ENCODE measurements around the gene RAB6B. TPM values are rescaled to one million over a fixed set of nuclear protein-coding genes. Genes with fewer than 3 reads are reported as not detected.

The RAB6B gene
- total and polyA plus RNA-seq, 2 experiments from 2014 or later: 1.2 to 3.9 TPM

- TF ChIP-seq POLR2AphosphoS5 (IDR thresholded peaks at IDR 0.05; ENCODE audit: low read depth): no peak
- no peak for TF ChIP-seq ZNF114 (CRISPR knock-in tag; IDR thresholded peaks at IDR 0.05)
- TF ChIP-seq ETS1 (IDR thresholded peaks at IDR 0.05): no peak
- no peak for TF ChIP-seq CREB1 (CRISPR knock-in tag; IDR thresholded peaks at IDR 0.05; ENCODE audit: low read depth)
- TF ChIP-seq, protein P1, sequence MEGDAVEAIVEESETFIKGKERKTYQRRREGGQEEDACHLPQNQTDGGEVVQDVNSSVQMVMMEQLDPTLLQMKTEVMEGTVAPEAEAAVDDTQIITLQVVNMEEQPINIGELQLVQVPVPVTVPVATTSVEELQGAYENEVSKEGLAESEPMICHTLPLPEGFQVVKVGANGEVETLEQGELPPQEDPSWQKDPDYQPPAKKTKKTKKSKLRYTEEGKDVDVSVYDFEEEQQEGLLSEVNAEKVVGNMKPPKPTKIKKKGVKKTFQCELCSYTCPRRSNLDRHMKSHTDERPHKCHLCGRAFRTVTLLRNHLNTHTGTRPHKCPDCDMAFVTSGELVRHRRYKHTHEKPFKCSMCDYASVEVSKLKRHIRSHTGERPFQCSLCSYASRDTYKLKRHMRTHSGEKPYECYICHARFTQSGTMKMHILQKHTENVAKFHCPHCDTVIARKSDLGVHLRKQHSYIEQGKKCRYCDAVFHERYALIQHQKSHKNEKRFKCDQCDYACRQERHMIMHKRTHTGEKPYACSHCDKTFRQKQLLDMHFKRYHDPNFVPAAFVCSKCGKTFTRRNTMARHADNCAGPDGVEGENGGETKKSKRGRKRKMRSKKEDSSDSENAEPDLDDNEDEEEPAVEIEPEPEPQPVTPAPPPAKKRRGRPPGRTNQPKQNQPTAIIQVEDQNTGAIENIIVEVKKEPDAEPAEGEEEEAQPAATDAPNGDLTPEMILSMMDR (conservative IDR thresholded peaks at IDR 0.05; ENCODE audit: low read depth in 2 of 2): no peak
- TF ChIP-seq STAT1 (IDR thresholded peaks at IDR 0.05; ENCODE audit: unreplicated experiment): no peak
- no peak for TF ChIP-seq EZH2 (IDR thresholded peaks at IDR 0.05; ENCODE audit: low read depth, unreplicated experiment)
Measured at GRCh38 chr3:133840767-133841166, 54.9 kb downstream of the RAB6B start (continued).

DNA sequence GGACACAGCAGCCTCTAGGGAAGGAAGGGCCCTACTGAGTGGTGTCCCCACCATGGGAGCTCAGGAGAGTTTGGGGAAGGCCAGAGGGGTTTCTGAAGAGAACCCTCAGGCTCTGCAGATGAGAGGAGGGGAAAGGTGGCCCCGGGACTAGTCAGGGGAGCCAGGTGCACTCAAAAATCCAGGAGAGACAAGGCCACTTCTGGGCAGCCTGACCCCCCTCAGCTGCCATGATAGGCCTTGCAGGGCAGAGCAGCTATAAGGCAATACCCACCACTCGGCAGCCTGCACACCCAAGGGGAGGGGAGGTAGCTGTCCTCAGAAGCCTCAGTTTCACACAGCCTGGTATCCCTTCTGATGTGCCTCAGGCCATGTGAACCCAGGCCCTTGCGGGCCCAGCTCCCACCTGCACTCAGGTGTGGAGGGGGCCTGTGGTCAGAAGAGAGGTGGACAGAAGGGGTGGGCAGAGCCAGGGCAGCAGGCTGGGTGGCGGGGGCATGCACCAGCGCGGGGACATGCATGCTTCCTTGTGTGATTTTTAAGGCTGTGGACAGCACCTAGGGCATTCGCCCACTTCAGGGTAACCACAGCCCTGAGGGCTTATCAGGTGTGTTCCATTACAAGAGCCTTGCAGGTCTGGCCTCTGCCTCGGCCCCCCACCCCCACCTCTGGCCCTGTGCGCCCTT is 55.5 kb downstream of the RAB6B start:
- no peak overlapping the region for H3K4me2 ChIP-seq
- H3K27ac Mint-ChIP-seq: no peak overlapping the region
- H3K4me3 Mint-ChIP-seq: no peak overlapping the region
- no peak overlapping the region for H3K4me3 ChIP-seq
- H3K36me3 Mint-ChIP-seq (ENCODE audit: low read depth): no peaks in the 10 kb centered on the region; the same call in 2 of the 3 replicates
- H2AFZ ChIP-seq: no peak overlapping the region
- ATAC-seq (no peak), DNase-seq (ENCODE audit: low spot score) (no peak)
- no peaks in the 10 kb centered on the region for H3K27me3 ChIP-seq (ENCODE audit: insufficient read depth)
- H4K20me1 ChIP-seq (replicated peaks; ENCODE audit: insufficient read depth): no peaks in the 10 kb centered on the region
- H3K36me3 ChIP-seq (ENCODE audit: insufficient read depth): no peaks in the 10 kb centered on the region
- H3K4me1 Mint-ChIP-seq: no peaks in the 10 kb centered on the region
- H3K27me3 Mint-ChIP-seq (ENCODE audit: insufficient read depth, low read depth, poor library complexity): peaks cover 12% of the 10 kb centered on the region
- H3K9me3 Mint-ChIP-seq: no peaks in the 10 kb centered on the region
- H3F3A ChIP-seq (replicated peaks; ENCODE audit: low read depth): no peaks in the 10 kb centered on the region
- no peaks in the 10 kb centered on the region for H3K9me2 ChIP-seq (ENCODE audit: insufficient read depth)
- no peaks in the 10 kb centered on the region for H3K79me2 ChIP-seq (replicated peaks; ENCODE audit: insufficient read depth)
- H3K27ac ChIP-seq (ENCODE audit: low read depth): no peak overlapping the region
- no peaks in the 10 kb centered on the region for H3K4me1 ChIP-seq (ENCODE audit: insufficient read depth)
- TF ChIP-seq ZNF331 (CRISPR knock-in tag; IDR thresholded peaks at IDR 0.05; ENCODE audit: low read depth) (no peak), ZNF462 (CRISPR knock-in tag; IDR thresholded peaks at IDR 0.05) (no peak), JUNB (IDR thresholded peaks at IDR 0.05; ENCODE audit: unreplicated experiment) (no peak), CREB1 (CRISPR knock-in tag; IDR thresholded peaks at IDR 0.05; ENCODE audit: low read depth) (no peak), ETS1 (IDR thresholded peaks at IDR 0.05) (no peak), POLR2AphosphoS5 (IDR thresholded peaks at IDR 0.05; ENCODE audit: low read depth) (no peak)
